Esophagus muscularis mucosa (tissue), 4 donors: ENCODE data around the gene CFB. TPM values are rescaled to one million over a fixed set of nuclear protein-coding genes. Genes with fewer than 3 reads are reported as not detected.

Experiments
- DNase-seq: peaks from one replicate; pipeline ENCODE4 v3.0.0-alpha.2; 2017; ENCODE audit errors: extremely low spot score
- H3K27ac ChIP-seq, 4 donors: fragments of 200-600 bp; sonication (generic); replicated peaks in 1 of 4; 1 replicate in 3 of 4; 2 replicates in 1 of 4; pipeline ENCODE4 v1.5.1; 2016 to 2019; ENCODE audit warnings: mild to moderate bottlenecking in 1 of 4
- H3K27me3 ChIP-seq, 4 donors: fragments of 200-600 bp; sonication (generic); one replicate each; pipeline versions ENCODE4 v1.5.1 to v1.6.0; 2016 to 2019
- H3K36me3 ChIP-seq, 4 donors: fragments of 200-600 bp; sonication (generic); one replicate each; pipeline ENCODE4 v1.5.1; 2016 to 2019
- H3K4me1 ChIP-seq, 4 donors: fragments of 200-600 bp; sonication (generic); one replicate each; pipeline ENCODE4 v1.5.1; 2016 to 2019
- H3K4me3 ChIP-seq, 4 donors: fragments of 200-600 bp; sonication (generic); 1 replicate in 2 of 4; 2 replicates in 2 of 4; pipeline ENCODE4 v1.5.1; 2016 to 2019; ENCODE audit warnings: mild to moderate bottlenecking in 4 of 4, moderate library complexity in 1 of 4
- H3K9me3 ChIP-seq, 4 donors: fragments of 200-600 bp; sonication (generic); 1 replicate in 3 of 4; 2 replicates in 1 of 4; pipeline ENCODE4 v1.5.1; 2016 to 2019
- CTCF ChIP-seq, 3 experiments: fragments of 200-600 bp in 2 of 3; fragments of 450-650 bp in 1 of 3; sonication (generic) in 2 of 3; IDR thresholded peaks; one replicate each; pipeline ENCODE4 v1.5.1; 2017 to 2019; ENCODE audit warnings: antibody characterized with exemption in 3 of 3, mild to moderate bottlenecking in 2 of 3, moderate library complexity in 1 of 3
- EP300 ChIP-seq: sonication (generic); formaldehyde crosslinking; IDR thresholded peaks from one replicate; pipeline ENCODE4 v1.6.1; 2017; ENCODE audit warnings: antibody characterized with exemption
- POLR2A ChIP-seq: fragments of 450-650 bp; IDR thresholded peaks from one replicate; pipeline ENCODE4 v1.6.1; 2017; ENCODE audit warnings: antibody characterized with exemption, moderate library complexity, mild to moderate bottlenecking, low read depth
- POLR2AphosphoS5 ChIP-seq, 2 donors: sonication (generic); formaldehyde crosslinking; IDR thresholded peaks; one replicate each; pipeline ENCODE4 v1.6.1; 2017; ENCODE audit warnings: antibody characterized with exemption in 2 of 2
- WGBS: methylation state at CpG from one replicate; pipeline ENCODE4 v1.1.5; 2018; 5-methylcytosine and 5-hydroxymethylcytosine counted together
- intact Hi-C: fragments of 100-400 bp; cut with DNase I; formaldehyde crosslinking; loops from one replicate; pipeline ENCODE4 v1.15.1; 2023
- total RNA-seq, 4 donors: library from RNA; depleted of rRNA; stranded (reverse); fragments of >200 nt; gene quantifications; one replicate each; pipeline versions ENCODE4 v1.1.0 to v1.2.1, GENCODE V29; 2016

CFB gene
- total RNA-seq, 4 donors from 2014 or later = 11.6 to 28.7 (median 12.7) TPM

GRCh38 chr6:31948306-31948705 is 2.4 kb downstream of the CFB start:
- WGBS = 78% methylated on average over 5 of the region's 5 CpGs
- peaks cover 0 to 35% (median 33%) of the 10 kb centered on the region in 4 donors for H3K4me1 ChIP-seq
- TF ChIP-seq POLR2AphosphoS5 (IDR thresholded peaks at IDR 0.05) (no peak), CTCF (IDR thresholded peaks at IDR 0.05) (no peak), POLR2A (no peak), EP300 (no peak)
- H3K36me3 ChIP-seq = peaks cover 4 to 32% (median 23%) of the 10 kb centered on the region in 4 donors
- no peaks in the 10 kb centered on the region for H3K27me3 ChIP-seq
- H3K4me3 ChIP-seq = no peak overlapping the region
- H3K9me3 ChIP-seq = no peaks in the 10 kb centered on the region
- DNase-seq = no peak
- intact Hi-C loops = no loop called here
- H3K27ac ChIP-seq = no peak overlapping the region

- H3K27me3 ChIP-seq = no peaks in the 10 kb centered on the region
- H3K4me3 ChIP-seq = no peak overlapping the region
- WGBS = 79% methylated on average over 3 of the region's 6 CpGs
- TF ChIP-seq POLR2A (no peak), POLR2AphosphoS5 (IDR thresholded peaks at IDR 0.05) (no peak), CTCF (IDR thresholded peaks at IDR 0.05) (no peak), EP300 (no peak)
- peaks cover 0 to 35% (median 33%) of the 10 kb centered on the region in 4 donors for H3K4me1 ChIP-seq
- peaks cover 10 to 38% (median 29%) of the 10 kb centered on the region in 4 donors for H3K36me3 ChIP-seq
- DNase-seq = no peak
- H3K27ac ChIP-seq = peak overlapping the region in 1 of 4 donors; percentile 31
- H3K9me3 ChIP-seq = no peaks in the 10 kb centered on the region
- intact Hi-C loops = no loop called here
These were observed 3.0 kb downstream of the CFB start for GRCh38 chr6:31948753-31949413.

GRCh38 chr6:31949926-31950548 is 4.1 kb downstream of the CFB start:
- Histone ChIP-seq H3K27ac (peak overlapping the region in 1 of 4 donors; percentile 33), H3K9me3 (no peaks in the 10 kb centered on the region), H3K36me3 (peaks cover 21 to 49% (median 40%) of the 10 kb centered on the region in 4 donors), H3K4me1 (peaks cover 0 to 29% (median 28%) of the 10 kb centered on the region in 4 donors), H3K27me3 (no peaks in the 10 kb centered on the region), H3K4me3 (no peak overlapping the region)
- DNase-seq = no peak
- TF ChIP-seq EP300 (no peak), CTCF (IDR thresholded peaks at IDR 0.05) (no peak), POLR2AphosphoS5 (IDR thresholded peaks at IDR 0.05) (no peak), POLR2A (no peak)
- 88% methylated on average over 7 of the region's 7 CpGs for WGBS
- intact Hi-C loops = loop anchor here (5.0 kb wide), 1 partner anchor 53 kb away; the partner anchor contains the start of gene EHMT2

- H3K4me3 ChIP-seq = no peak overlapping the region
These were observed 6.4 kb downstream of the CFB start for GRCh38 chr6:31952140-31952805.

More at GRCh38 chr6:31952140-31952805, 6.4 kb downstream of the CFB start:
- H3K9me3 ChIP-seq = no peaks in the 10 kb centered on the region
- 40% methylated on average over 5 of the region's 5 CpGs for WGBS
- H3K4me1 ChIP-seq = peaks cover 0 to 14% (median 11%) of the 10 kb centered on the region in 4 donors
- peak; percentile 66 to 77 (median 71) for TF ChIP-seq CTCF (IDR thresholded peaks at IDR 0.05)
- no peak for TF ChIP-seq EP300
- TF ChIP-seq POLR2AphosphoS5 (IDR thresholded peaks at IDR 0.05) = peak in 1 of 2 donors; percentile 46
- no peak for TF ChIP-seq POLR2A
- peak overlapping the region; percentile 18 to 60 (median 36) for H3K27ac ChIP-seq
- DNase-seq = no peak
- peaks cover 40 to 71% (median 60%) of the 10 kb centered on the region in 4 donors for H3K36me3 ChIP-seq
- no peaks in the 10 kb centered on the region for H3K27me3 ChIP-seq
- intact Hi-C loops = loop anchor here (5.0 kb wide), 1 partner anchor 55 kb away; the partner anchor contains the start of gene EHMT2
